ENCODE data around the gene STX1B.
"Not testable (repeated sequence)": the region's sequence is repeated elsewhere in the genome, so short reads cannot be mapped to it uniquely, and the experiment has no call there.

Gene STX1B

GRCh38 chr16:30949650-30950515 is 60.6 kb downstream of the STX1B start:
- FAIRE-seq = no peak

- FAIRE-seq = no peak
Measured at GRCh38 chr16:30948667-30949649, 61.5 kb downstream of the STX1B start, which contains the start of gene ORAI3. TSS of gene ORAI3 (plus strand) at chr16:30949068. CDS start at chr16:30949290, 222 bp downstream.

DNA sequence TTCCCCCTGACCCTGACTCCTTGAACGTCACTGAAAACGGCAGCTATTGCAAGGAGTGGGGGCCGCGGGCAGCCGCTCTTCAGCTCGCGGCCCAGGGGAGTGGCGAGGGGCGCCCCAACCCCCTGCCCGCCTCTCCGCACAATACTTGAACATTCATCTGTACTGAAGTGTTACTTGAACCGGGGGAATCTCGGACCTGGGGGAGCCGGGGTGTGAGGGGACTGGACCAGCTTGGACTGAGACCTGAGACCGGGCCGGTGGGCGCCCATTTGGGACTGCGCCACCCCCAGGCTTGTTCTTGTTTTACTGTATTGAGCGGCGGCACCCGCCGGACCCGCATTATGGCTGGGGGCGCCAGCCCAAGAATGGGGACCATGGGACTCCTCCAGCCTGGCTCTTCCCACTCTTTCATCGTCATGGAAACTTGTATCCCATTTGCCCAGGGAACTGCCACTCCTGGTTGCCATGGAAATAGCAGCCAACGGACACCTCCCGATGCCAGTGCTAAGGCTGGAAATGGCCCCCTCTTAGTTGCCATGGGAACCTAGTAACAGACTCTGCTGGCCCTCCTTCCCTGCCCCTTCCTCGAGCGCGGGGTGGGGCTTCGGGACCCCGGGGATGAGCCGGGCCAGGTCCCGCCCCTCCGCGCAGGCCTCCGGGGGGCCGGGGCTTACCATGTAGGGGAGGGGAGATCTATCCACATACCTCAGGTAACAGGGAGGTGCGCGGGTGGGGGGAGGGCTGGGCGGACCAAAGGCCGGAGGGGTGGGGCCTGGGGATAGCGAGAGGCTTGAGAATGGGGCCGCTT is 62.4 kb downstream of the STX1B start:
- no peak for FAIRE-seq

GRCh38 chr16:30947541-30947858 is 62.9 kb downstream of the STX1B start:
- FAIRE-seq = no peak

DNA sequence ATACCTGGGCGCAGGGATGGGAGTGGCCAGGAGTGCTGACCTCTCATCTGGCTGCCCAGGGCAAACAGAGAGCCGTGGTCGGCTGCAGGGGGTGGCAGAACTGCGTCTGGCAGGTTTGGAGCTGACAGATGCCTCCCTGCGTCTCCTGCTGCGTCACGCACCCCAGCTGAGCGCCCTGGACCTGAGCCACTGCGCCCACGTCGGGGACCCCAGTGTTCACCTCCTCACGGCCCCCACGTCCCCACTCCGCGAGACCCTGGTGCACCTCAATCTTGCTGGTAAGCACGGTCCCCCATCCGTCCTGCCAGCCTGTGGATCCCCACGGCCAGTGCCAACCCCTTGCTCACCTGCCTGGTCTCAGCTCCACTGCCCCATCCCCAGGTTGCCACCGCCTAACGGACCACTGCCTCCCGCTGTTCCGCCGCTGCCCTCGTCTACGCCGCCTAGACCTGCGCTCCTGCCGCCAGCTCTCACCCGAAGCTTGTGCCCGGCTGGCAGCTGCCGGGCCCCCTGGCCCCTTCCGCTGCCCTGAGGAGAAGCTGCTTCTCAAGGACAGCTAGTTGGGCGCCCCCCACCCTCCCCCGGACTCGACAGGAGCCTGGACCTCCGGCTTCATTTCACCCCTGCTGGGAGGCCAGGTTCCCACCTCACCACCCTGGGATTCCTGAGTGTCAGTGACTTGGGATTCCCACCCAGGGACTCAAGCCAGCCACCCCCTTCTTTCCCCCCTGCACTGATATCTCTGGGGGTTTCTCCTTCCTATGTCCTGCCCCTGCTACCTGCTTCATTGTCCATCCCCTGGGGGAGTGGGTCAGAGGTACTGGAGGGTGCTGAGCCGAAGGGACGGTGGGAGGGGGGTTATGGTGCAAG is 63.5 kb downstream of the STX1B start:
- no peak for FAIRE-seq

GRCh38 chr16:30944352-30944751 is 66.1 kb downstream of the STX1B start:
- no peak for FAIRE-seq

DNA sequence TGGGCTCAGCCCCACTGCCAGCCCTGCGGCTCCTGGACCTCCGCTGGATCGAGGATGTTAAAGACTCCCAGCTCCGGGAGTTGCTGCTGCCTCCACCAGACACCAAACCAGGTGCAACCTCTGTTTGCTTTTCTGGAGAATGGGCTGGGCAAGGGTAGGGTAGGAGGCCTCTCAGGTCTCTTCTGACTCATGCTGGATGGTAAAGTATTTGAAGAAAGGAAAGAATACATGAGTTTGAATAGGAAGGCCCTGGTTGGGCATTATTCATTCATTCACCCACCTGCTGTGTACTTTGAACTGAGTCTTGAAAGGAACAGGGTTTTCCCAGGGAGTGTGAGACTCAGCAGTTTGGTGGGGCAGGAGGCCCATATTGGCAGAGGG is 68.0 kb downstream of the STX1B start:
- FAIRE-seq = no peak

- no peak for FAIRE-seq
Measured at GRCh38 chr16:30941600-30942425, 68.6 kb downstream of the STX1B start.

- not testable (repeated sequence) for FAIRE-seq
Measured at GRCh38 chr16:30939571-30939970, 70.9 kb downstream of the STX1B start.

Measured in islet of Langerhans (tissue), 1 donor.